Caco-2 (cell line): ENCODE data around the gene ARHGAP24. TPM values are rescaled to one million over a fixed set of nuclear protein-coding genes. Genes with fewer than 3 reads are reported as not detected.

Experiments used
- BruUV-seq: library from RNA; stranded (reverse); fragments of 400-500 nt; replicated peaks from 2 replicates; lab custom pipeline; 2021; lab: Mats Ljungman, UMichigan
- CTCF ChIA-PET: fragments of 300-600 bp; sonication (Branson Sonifier 250); formaldehyde crosslinking; loops from one replicate; lab custom pipeline; 2022; ENCODE audit warnings: antibody characterized with exemption; lab: Charles Lee
- POLR2A ChIA-PET: fragments of 300-600 bp; sonication (Branson Sonifier 250); formaldehyde crosslinking; loops from one replicate; lab custom pipeline; 2022; ENCODE audit warnings: antibody characterized with exemption; lab: Charles Lee
- DNase-seq, 2 experiments: peaks; one replicate each; pipeline versions ENCODE4 v3.0.0 to v3.0.0-alpha.2; 2020 to 2022
- H3K27me3 ChIP-seq: replicated peaks from 2 replicates; pipeline ENCODE4 v1.6.0; 2011; ENCODE audit warnings: low read length; ENCODE audit not compliant: control insufficient read depth, insufficient read depth
- H3K36me3 ChIP-seq: 2 replicates; pipeline ENCODE4 v1.5.1; 2011; ENCODE audit warnings: low read length; ENCODE audit not compliant: control insufficient read depth, insufficient read depth
- H3K4me1 ChIP-seq: fragments of 250-450 bp; sonication (Bioruptor Pico); 2 replicates; pipeline ENCODE4 v1.5.1; 2020; ENCODE audit warnings: mild to moderate bottlenecking
- H3K4me3 ChIP-seq: 2 replicates; pipeline ENCODE4 v1.5.1; 2011; ENCODE audit warnings: low read depth, mild to moderate bottlenecking, control low read depth, low read length
- H3K9me3 ChIP-seq: fragments of 250-450 bp; sonication (Bioruptor Pico); 2 replicates; pipeline ENCODE4 v1.5.1; 2020; ENCODE audit warnings: mild to moderate bottlenecking, moderate library complexity
- H3K27ac Mint-ChIP-seq: one replicate; pipeline ENCODE4 v1.8.0; 2022; ENCODE audit warnings: mixed read lengths; ENCODE audit not compliant: unreplicated experiment
- H3K27me3 Mint-ChIP-seq: one replicate; pipeline ENCODE4 v1.8.0; 2022; ENCODE audit warnings: mixed read lengths; ENCODE audit not compliant: insufficient read depth, unreplicated experiment
- H3K36me3 Mint-ChIP-seq: one replicate; pipeline ENCODE4 v1.8.0; 2022; ENCODE audit warnings: mild to moderate bottlenecking, mixed read lengths; ENCODE audit not compliant: insufficient read depth, unreplicated experiment
- H3K4me1 Mint-ChIP-seq: one replicate; pipeline ENCODE4 v1.8.0; 2022; ENCODE audit warnings: low read depth, mixed read lengths; ENCODE audit not compliant: unreplicated experiment
- H3K4me3 Mint-ChIP-seq: one replicate; pipeline ENCODE4 v1.8.0; 2022; ENCODE audit warnings: mild to moderate bottlenecking, moderate library complexity, mixed read lengths; ENCODE audit not compliant: unreplicated experiment
- H3K9me3 Mint-ChIP-seq: one replicate; pipeline ENCODE4 v1.8.0; 2022; ENCODE audit warnings: mixed read lengths; ENCODE audit not compliant: unreplicated experiment
- CTCF ChIP-seq, 2 experiments: fragments of 200-600 bp in 1 of 2; IDR thresholded peaks; 1 replicate in 1 of 2; 2 replicates in 1 of 2; pipeline versions ENCODE4 v1.5.1 to v1.8.0; 2011 to 2022; ENCODE audit warnings: antibody characterized with exemption in 1 of 2, control low read depth in 1 of 2, inconsistent platforms in 1 of 2, low read depth in 1 of 2, low read length in 1 of 2, mild to moderate bottlenecking in 1 of 2, moderate library complexity in 1 of 2; ENCODE audit not compliant: insufficient read depth in 1 of 2, severe bottlenecking in 1 of 2, unreplicated experiment in 1 of 2
- intact Hi-C: fragments of 100-400 bp; cut with micrococcal nuclease; formaldehyde crosslinking; loops from one replicate; pipeline ENCODE4 v1.10.0; 2022; ENCODE audit not compliant: unreplicated experiment
- total RNA-seq: library from RNA; stranded (reverse); gene quantifications from 2 replicates; pipeline ENCODE4 v1.2.3, GENCODE V29; 2022

Gene ARHGAP24
- total RNA-seq, 1 experiment from 2014 or later: 2.8 TPM

- no peaks in the 10 kb centered on the region for H3K9me3 ChIP-seq
- no TSS peak for BruUV-seq
- H3K4me3 ChIP-seq: no peak overlapping the region
- H3K36me3 ChIP-seq: no peaks in the 10 kb centered on the region
- no peaks in the 10 kb centered on the region for H3K27me3 ChIP-seq
- Mint-ChIP-seq H3K4me1 (no peaks in the 10 kb centered on the region), H3K27ac (no peak overlapping the region), H3K4me3 (no peak overlapping the region), H3K9me3 (no peaks in the 10 kb centered on the region), H3K36me3 (no peaks in the 10 kb centered on the region), H3K27me3 (no peaks in the 10 kb centered on the region)
- H3K4me1 ChIP-seq: no peaks in the 10 kb centered on the region
- no peak for TF ChIP-seq CTCF (IDR thresholded peaks at IDR 0.05; ENCODE audit: insufficient read depth in 1 of 2, low read depth in 1 of 2, low read length in 1 of 2, severe bottlenecking in 1 of 2, unreplicated experiment in 1 of 2)
- no peak for DNase-seq
- intact Hi-C loops: no loop called here
- CTCF ChIA-PET: no interaction called here
- POLR2A ChIA-PET: no interaction called here
These were observed 102.4 kb downstream of the ARHGAP24 start for GRCh38 chr4:85577307-85577706.

GRCh38 chr4:85579942-85580341 lies 105.0 kb downstream of the ARHGAP24 start:
- H3K4me1 Mint-ChIP-seq: no peaks in the 10 kb centered on the region
- POLR2A ChIA-PET: interaction anchor here (0.6 kb wide), 1 partner anchor 61 kb away, joined by 4 read pairs; no protein-coding TSS in a partner anchor

GRCh38 chr4:85580489-85580888 lies 105.5 kb downstream of the ARHGAP24 start:
- Mint-ChIP-seq H3K36me3 (no peaks in the 10 kb centered on the region), H3K4me1 (no peaks in the 10 kb centered on the region), H3K9me3 (no peaks in the 10 kb centered on the region), H3K27me3 (no peaks in the 10 kb centered on the region), H3K4me3 (no peak overlapping the region), H3K27ac (no peak overlapping the region)
- Histone ChIP-seq H3K4me1 (no peaks in the 10 kb centered on the region), H3K9me3 (no peaks in the 10 kb centered on the region), H3K27me3 (no peaks in the 10 kb centered on the region), H3K4me3 (no peak overlapping the region), H3K36me3 (no peaks in the 10 kb centered on the region)
- intact Hi-C loops: no loop called here
- CTCF ChIA-PET: no interaction called here
- no peak for DNase-seq
- TF ChIP-seq CTCF (IDR thresholded peaks at IDR 0.05; ENCODE audit: insufficient read depth in 1 of 2, low read depth in 1 of 2, low read length in 1 of 2, severe bottlenecking in 1 of 2, unreplicated experiment in 1 of 2): no peak
- no TSS peak for BruUV-seq
- POLR2A ChIA-PET: no interaction called here

More at GRCh38 chr4:85579942-85580341, 105.0 kb downstream of the ARHGAP24 start:
- CTCF ChIA-PET: no interaction called here
- no peaks in the 10 kb centered on the region for H3K9me3 ChIP-seq
- DNase-seq: no peak
- no peak for TF ChIP-seq CTCF (IDR thresholded peaks at IDR 0.05; ENCODE audit: insufficient read depth in 1 of 2, low read depth in 1 of 2, low read length in 1 of 2, severe bottlenecking in 1 of 2, unreplicated experiment in 1 of 2)
- no peaks in the 10 kb centered on the region for H3K4me1 ChIP-seq
- Mint-ChIP-seq H3K36me3 (no peaks in the 10 kb centered on the region), H3K9me3 (no peaks in the 10 kb centered on the region), H3K27me3 (no peaks in the 10 kb centered on the region), H3K27ac (no peak overlapping the region), H3K4me3 (no peak overlapping the region)
- intact Hi-C loops: no loop called here
- no peaks in the 10 kb centered on the region for H3K27me3 ChIP-seq
- H3K4me3 ChIP-seq: no peak overlapping the region
- BruUV-seq: no TSS peak
- H3K36me3 ChIP-seq: no peaks in the 10 kb centered on the region
